ENCODE measurements around the gene MAGI3. TPM values are rescaled to one million over a fixed set of nuclear protein-coding genes. Genes with fewer than 3 reads are reported as not detected.
"Not testable (repeated sequence)": the region's sequence is repeated elsewhere in the genome, so short reads cannot be mapped to it uniquely, and the experiment has no call there.

The MAGI3 gene
- total RNA-seq, 1 experiment from 2014 or later = 8.7 TPM

DNA sequence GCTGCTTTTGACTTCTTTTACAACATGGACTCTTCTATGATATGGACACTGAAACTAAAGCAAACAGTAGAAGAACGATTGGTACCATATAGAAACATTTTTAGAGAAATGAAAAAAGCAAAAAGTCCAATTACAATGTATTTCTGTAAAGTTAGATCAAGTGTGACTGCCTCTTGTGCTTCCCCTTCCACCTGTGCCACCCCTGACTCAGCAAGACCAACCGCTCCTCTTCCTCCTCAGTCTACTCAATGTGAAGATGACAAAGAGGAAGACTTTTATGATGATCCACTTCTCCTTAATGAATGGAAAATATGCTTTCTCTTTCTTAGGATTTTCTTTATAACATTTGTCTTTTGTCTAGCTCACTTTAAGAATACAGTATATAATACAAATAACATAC lies 302.0 kb downstream of the MAGI3 start:
- DNase-seq (ENCODE audit: low spot score) = no peak

DNA sequence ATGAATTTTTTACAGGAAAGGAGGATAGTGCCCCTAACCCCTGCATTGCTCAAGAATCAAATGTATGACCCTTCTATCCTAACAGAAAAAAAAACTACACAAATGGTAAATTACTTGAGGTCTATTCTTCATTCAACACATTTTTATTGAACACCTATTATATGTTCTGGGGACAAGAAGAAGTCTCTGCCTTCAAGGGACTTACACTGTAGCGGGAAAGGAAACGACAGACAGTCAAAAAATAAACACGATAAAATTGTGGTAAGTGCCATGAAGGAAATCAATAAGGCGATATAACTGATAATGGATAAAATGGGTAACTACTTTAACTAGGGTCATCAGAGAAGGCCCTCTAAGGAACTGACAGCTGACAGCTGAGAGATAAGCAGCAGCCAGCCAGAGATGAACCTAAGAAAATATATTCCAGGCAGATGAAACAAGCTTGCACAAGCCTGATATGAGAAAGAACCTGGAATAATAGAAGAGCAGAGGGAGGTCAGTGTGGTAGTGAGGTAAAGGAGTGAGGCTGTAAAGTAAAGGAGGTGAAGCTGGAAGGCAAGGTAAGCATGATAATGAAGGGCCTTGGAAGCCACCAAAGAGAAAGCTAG lies 302.6 kb downstream of the MAGI3 start:
- no peak for DNase-seq (ENCODE audit: low spot score)

DNA sequence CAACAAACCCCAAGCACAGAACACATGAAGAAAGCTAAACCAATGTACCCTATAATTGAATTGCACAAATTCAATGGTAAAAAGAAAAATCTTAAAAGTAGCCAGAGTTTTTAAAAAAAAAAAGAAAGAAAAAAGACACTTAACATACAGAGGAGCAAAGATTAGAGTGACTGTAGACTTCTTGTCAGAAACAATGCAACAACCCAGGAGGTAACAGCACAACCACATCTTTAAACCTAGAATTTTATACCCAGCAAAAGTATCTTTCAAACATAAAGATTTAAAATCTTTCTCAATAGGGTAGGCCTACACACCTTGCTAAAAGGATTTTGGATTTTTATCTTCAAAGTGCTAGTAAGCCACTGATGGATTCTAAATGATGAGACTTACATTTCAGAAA lies 304.6 kb downstream of the MAGI3 start:
- DNase-seq (ENCODE audit: low spot score) = no peak

DNA sequence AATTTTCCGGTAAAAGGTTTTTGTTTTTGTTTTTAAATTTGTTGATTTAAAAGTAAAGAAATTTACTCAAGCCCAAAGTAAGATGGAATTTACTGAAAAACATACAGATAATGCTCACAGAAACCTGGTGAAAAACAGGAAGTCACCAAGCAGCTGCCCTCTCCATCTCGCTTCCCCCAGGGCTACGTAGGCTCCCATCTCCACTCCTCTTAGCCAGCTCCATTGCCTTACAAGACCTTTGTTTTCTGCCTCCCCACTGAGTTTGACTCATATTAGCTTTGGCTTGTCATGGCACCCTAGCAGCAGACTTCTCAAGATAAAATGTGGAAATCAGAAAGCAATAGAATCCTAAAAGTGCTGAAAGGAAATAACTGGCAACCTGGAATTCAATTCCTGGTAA lies 311.1 kb downstream of the MAGI3 start:
- DNase-seq (ENCODE audit: low spot score) = peak; percentile 1

DNA sequence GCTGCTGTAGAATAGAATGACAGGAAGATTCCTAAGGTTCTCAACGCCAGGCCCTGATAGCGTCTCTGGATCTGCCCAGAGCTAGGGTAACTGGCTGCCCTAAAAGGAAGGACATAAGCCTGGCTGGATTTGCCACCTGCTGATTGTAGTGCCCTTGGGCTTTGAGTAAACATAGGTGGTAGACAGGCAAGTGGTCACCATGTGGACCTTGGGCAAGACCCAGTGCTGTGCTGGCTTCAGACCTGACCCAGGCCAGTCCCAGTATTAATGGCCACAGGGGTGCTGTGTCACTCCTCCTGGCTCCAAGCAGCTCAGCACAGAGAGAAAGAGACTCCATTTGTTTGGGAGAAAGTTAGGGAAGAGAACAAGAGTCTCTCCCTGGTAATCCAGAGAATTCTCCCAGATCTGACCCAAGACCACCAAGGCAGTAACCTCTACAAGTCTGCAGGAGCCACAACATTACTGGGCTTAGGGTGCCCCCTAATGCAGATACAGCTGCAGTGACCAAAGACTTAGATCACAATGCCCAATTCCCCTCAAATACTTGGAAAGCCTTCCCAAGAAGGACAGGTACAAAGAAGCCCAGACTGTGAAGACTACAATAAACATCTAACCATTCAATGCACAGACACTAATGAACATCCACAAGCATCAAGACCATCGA lies 324.4 kb downstream of the MAGI3 start:
- no peak for DNase-seq (ENCODE audit: low spot score)

DNA sequence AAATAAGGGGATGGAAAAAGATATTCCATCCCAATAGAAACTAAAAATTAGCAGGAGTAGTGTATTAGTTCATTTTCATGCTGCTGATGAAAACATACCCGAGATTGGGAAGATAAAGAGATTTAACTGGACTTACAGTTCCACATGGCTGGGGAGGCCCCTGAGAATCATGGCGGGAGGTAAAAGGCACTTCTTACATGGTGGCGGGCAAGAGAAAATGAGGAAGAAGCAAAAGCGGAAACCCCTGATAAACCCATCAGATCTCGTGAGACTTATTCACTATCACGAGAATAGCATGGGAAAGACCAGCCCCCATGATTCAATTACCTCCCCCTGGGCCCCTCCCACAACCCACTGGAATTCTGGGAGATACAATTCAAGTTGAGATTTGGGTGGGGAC lies 327.2 kb downstream of the MAGI3 start:
- not testable (repeated sequence) for DNase-seq (ENCODE audit: low spot score)

DNA sequence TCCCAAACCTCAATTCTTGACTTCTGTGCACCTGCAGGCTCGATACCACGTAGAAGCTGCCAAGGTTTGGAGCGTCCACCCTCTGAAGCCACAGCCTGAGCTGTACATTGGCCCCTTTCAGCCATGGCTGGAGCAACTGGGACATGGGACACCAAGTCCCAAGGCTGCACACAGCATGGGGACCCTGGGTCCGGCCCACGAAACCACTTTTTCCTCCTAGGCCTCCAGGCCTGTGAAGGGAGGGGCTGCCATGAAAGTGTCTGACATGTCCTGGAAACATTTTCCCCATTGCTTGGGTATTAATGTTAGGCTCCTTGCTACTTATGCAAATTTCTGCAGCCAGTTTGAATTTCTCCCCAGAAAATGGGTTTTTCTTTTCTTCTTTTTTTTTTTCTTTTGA lies 328.3 kb downstream of the MAGI3 start:
- DNase-seq (ENCODE audit: low spot score) = not testable (repeated sequence)

DNA sequence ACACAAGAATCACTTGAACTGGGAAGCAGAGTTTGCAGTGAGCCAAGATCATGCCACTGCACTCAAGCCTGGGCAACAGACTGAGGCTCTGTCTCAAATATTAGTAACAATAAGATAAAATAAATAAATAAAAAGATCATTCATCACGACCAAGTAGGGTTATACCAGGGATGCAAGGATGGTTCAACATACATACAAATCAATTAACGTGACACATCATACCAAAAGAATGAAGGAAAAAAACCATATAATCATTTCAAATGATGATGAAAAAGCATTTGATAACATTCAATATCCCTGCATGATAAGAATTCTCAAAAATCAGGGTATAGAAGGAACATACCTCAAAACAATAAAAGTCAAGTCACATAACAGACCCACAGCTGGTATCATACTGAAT lies 330.7 kb downstream of the MAGI3 start:
- no peak for DNase-seq (ENCODE audit: low spot score)

DNA sequence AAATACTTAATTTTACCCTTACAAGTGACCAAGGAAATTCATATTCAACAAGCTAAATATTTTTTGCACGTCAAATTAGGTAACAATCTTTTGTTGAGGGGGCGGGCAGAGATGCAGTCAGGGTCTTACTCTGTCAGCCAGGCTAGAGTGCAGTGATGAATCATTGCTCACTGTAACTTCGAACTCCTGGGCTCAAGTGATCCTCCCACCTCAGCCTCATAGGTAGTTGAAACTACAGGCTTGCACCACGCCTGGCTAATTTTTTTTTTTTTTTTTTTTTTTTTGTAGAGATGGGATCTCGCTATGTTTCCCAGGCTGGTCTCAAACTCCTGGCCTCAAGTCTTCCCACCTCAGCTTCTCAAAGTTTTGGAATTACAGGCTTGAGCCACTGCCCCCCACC lies 342.5 kb downstream of the MAGI3 start:
- no peak for DNase-seq (ENCODE audit: low spot score)

DNA sequence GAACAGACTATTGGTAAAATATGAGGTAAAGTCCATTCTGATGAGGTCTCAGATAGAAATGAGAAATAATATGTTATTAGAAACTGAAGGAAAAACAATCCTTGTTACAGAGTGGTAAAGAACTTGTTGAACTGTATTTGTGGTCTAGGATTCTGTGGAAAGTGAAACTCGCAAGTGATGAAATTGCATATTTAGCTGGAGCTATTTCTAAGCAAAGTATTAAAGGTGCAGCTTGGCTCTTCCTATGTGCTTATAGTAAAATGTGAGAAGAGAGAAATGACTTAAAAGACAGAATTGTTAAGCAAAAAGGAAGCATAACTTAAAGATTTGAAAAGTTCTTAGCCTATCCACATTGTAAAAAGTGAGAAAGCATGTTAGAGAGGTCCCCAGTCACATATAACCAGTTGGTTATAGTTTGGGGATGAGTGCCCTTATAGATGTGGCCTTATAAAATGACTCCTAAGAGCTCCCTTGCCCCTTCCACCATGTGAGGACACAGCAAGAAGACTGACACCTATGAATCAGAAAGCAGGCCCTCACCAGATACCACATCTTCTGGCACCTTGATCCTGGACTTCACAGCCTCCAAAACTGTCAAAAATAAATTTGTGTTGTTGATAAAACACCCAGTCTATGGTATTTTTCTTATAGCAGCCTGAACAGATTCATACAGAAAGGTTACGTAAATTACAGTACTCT lies 344.2 kb downstream of the MAGI3 start:
- no peak for DNase-seq (ENCODE audit: low spot score)

Measured in A172 (cell line).